ENCODE measurements around the gene ACSS1.

ACSS1 gene

DNA sequence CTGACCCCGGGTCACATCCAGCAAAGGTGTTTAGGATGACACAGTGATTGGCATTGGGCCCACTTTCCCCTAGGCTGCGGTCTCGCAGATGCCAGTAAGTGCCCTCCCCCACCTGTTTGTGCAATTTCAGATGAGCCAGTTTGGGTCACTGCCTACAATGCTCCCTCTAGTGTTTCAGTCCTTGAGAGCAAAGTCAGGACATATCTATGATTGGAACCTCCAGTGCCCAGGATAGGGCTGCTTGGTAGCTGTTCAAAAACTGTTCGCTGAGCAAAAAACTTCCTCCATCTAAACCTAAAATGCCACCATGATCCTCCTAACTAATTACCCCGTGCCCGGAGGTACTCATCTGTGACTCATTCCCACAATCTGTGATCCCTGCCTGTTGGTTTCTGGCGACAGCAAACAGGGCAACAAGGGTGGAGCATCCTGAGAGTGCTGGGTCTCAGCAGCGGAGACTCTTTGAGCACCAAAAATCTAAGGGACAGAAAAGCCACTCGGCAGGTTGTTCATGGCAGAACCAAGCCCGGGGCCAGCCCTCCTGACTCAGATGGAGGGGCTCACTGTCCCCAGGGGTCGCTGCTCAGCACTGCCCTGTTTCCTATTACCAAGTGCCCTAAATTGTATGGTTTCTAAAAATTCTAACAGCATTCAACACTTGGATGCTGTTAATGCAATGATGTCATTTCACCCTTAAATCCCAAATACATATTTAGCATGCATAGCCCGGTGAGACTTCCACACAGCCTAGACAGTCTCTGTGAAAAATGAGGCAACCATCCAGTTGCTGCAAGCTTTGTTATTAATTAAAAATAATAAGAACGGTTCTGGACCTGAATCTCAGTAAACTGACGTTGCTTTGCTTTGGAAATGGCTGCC lies 19.0 kb upstream of the ACSS1 start:
- no peak for TF ChIP-seq ZFX (IDR thresholded peaks at IDR 0.05)
- TF ChIP-seq, protein P1, sequence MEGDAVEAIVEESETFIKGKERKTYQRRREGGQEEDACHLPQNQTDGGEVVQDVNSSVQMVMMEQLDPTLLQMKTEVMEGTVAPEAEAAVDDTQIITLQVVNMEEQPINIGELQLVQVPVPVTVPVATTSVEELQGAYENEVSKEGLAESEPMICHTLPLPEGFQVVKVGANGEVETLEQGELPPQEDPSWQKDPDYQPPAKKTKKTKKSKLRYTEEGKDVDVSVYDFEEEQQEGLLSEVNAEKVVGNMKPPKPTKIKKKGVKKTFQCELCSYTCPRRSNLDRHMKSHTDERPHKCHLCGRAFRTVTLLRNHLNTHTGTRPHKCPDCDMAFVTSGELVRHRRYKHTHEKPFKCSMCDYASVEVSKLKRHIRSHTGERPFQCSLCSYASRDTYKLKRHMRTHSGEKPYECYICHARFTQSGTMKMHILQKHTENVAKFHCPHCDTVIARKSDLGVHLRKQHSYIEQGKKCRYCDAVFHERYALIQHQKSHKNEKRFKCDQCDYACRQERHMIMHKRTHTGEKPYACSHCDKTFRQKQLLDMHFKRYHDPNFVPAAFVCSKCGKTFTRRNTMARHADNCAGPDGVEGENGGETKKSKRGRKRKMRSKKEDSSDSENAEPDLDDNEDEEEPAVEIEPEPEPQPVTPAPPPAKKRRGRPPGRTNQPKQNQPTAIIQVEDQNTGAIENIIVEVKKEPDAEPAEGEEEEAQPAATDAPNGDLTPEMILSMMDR (conservative IDR thresholded peaks at IDR 0.05), result peak; percentile 73
- no peak overlapping the region for H3K27ac ChIP-seq

DNA sequence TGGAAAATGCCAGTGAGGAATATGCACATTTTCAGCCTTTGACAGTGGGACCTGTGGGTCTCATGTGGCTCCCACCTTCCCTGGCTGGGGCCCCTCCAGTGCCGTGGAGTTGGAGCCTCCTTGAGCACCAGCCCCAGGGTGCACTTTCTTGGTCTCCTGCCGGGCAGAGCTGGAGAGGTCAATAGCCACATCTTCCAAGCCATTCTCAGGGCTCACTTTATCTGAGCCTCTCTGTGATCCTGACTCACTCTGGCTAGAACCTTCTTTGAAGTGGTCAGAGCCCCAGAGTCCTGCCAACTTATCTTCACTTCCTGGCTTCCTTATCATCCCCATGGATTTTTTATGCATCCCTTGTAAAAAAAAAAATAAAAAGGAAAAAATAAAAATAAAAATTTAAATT lies 18.3 kb upstream of the ACSS1 start:
- TF ChIP-seq, protein P1 (conservative IDR thresholded peaks at IDR 0.05), result no peak
- no peak for TF ChIP-seq ZFX (IDR thresholded peaks at IDR 0.05)
- no peak overlapping the region for H3K27ac ChIP-seq

DNA sequence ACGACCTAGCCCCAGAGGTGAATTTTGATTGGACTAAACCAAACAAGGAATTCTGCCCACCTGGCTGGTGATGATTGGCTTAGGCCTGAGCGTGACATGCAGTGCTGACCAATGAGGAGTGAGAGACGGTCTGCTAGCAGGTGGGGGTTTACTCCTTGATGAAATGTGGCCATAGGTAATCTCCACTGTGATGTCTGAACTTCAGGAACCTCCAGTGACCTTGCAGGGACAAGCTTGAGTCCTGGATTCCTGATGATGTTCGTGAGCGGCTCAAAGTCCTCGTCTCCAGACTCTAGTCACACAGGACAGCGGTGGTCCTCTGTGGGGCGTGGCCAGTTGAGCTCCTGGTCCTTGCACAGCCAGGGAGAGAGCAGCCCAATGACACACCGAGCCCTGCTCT lies 15.6 kb upstream of the ACSS1 start:
- H3K27ac ChIP-seq, result no peak overlapping the region

DNA sequence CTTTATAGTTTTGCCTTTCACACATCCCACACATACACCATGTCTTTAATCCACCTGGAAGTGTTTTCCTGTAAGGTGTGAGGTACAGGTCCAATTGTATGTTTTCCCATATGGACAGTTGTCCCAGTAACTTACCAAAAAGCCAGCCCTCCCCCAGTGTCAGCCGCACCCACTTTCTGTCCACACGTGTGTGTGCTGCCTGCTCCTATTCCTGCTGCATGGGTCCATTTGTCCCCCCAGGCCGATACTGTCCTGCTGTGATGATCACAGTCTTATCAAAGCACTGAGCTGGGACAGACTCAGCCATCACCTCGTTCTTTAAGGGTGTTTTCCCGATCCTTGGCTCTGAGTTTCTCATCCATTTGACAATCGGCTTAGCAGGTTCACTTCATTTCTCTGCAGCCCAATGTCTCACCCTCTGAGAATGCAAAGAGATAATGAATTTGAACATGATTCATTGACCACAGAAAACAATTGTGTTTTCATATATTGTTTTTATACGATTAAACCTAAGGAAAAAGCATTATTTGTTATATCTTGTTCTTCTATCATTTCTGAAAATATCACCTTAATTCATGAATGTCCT lies 14.4 kb upstream of the ACSS1 start:
- TF ChIP-seq, protein P1 (conservative IDR thresholded peaks at IDR 0.05), result no peak
- TF ChIP-seq ZFX (IDR thresholded peaks at IDR 0.05), result no peak
- H3K27ac ChIP-seq, result no peak overlapping the region

More for the DNA sequence above, 15.6 kb upstream of the ACSS1 start:
- TF ChIP-seq, protein P1 (conservative IDR thresholded peaks at IDR 0.05), result no peak
- no peak for TF ChIP-seq ZFX (IDR thresholded peaks at IDR 0.05)

DNA sequence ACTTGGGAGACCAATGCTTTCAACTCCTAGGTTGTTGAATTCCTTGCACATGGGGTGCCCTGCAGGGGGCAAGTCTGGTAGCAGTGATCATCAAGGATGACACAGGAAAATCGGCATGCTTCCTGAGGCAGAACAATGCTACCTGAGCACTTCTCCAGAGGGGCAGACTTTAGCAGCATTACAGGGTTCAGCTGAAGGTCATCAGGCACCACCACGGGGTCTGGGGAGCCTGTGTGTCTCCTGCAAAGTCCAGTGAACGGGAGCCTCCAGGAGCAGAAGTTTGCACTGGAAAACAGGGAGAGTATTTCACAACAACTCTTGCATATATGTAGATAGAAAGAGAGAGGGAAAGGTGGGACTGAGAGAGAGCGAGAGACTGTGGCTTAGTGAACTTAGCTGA lies 13.8 kb upstream of the ACSS1 start:
- no peak for TF ChIP-seq ZFX (IDR thresholded peaks at IDR 0.05)
- TF ChIP-seq, protein P1 (conservative IDR thresholded peaks at IDR 0.05), result no peak
- H3K27ac ChIP-seq, result no peak overlapping the region

DNA sequence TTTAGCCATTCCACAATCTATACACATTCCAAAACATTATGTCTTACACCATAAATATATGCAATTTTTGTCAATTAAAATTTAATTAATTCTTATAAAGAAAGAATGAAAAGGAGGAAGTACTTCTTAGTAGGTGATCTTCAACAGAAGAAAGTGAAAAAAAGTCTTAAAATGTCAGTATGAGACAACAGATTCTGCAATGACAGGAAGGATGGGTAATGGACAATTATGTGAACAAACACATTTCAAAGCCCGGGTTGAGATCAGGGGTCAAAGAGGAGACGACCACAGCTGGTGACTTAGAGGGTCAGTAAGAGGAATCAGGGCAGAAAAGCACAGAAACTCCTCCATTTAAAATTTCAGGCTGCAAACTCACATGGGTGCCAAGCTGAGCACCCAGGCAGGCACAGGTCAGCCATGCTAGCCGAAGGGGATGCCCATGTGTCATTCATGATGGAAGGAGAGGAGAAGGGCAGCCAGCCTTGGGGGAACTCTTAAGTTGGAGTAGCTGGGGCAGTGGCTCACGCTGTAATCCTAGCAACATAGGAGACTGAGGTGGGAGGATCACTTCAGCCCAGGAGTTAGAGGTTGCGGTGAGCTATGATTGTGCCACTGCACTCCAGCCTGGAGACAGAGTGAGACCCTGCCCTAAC lies 13.0 kb upstream of the ACSS1 start:
- H3K27ac ChIP-seq, result no peak overlapping the region
- TF ChIP-seq, protein P1 (conservative IDR thresholded peaks at IDR 0.05), result no peak
- no peak for TF ChIP-seq ZFX (IDR thresholded peaks at IDR 0.05)
